HUES6 (cell line): ENCODE data around the gene METTL9.

Experiments used
- H3K27ac ChIP-seq: 2 replicates; pipeline ENCODE4 v1.7.0; 2013; ENCODE audit warnings: low read depth, mild to moderate bottlenecking, low read length, inconsistent platforms
- H3K27me3 ChIP-seq: 2 replicates; pipeline ENCODE4 v1.6.1; 2013; ENCODE audit warnings: low read length; ENCODE audit not compliant: control insufficient read depth, insufficient read depth
- H3K36me3 ChIP-seq: 2 replicates; pipeline ENCODE4 v1.6.1; 2013; ENCODE audit warnings: low read length; ENCODE audit not compliant: control insufficient read depth, insufficient read depth
- H3K4me1 ChIP-seq: 2 replicates; pipeline ENCODE4 v1.6.1; 2013; ENCODE audit warnings: low read length; ENCODE audit not compliant: control insufficient read depth, insufficient read depth
- H3K4me3 ChIP-seq: 2 replicates; pipeline ENCODE4 v1.5.1; 2013; ENCODE audit warnings: low read depth, low read length
- H3K9ac ChIP-seq: one replicate; pipeline ENCODE4 v1.6.1; 2013; ENCODE audit warnings: mild to moderate bottlenecking, low read length
- H3K9me3 ChIP-seq: 2 replicates; pipeline ENCODE4 v1.6.1; 2013; ENCODE audit warnings: low read depth, low read length; ENCODE audit not compliant: control insufficient read depth, insufficient read depth

METTL9 gene

GRCh38 chr16:21698169-21699032, 99.0 kb downstream of the METTL9 start:
- H3K36me3 ChIP-seq, result no peaks in the 10 kb centered on the region
- no peaks in the 10 kb centered on the region for H3K4me1 ChIP-seq
- H3K9ac ChIP-seq, result no peak overlapping the region
- no peaks in the 10 kb centered on the region for H3K9me3 ChIP-seq
- H3K27me3 ChIP-seq, result no peaks in the 10 kb centered on the region
- no peak overlapping the region for H3K27ac ChIP-seq
- no peak overlapping the region for H3K4me3 ChIP-seq

DNA sequence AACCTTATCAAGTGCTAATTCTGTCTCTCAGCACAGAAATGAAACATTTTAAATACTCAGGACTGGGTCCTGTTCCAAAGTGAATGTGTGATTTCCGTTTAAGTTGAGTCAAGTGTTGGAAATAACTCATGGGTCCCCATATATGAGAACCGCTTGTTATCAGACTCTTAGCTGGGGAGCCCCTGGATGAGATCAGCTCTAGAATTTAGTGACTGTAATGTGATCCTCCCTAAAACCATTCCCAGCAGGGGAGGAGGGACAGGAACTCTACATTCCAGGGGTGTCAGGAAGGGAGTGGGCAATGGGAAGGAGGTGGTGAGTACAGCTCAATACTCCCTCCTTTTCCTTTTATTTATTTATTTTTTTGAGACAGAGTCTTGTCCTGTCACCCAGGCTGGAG, 101.9 kb downstream of the METTL9 start:
- H3K9me3 ChIP-seq, result no peaks in the 10 kb centered on the region
- no peak overlapping the region for H3K9ac ChIP-seq
- no peaks in the 10 kb centered on the region for H3K36me3 ChIP-seq
- no peaks in the 10 kb centered on the region for H3K27me3 ChIP-seq
- no peak overlapping the region for H3K27ac ChIP-seq
- H3K4me3 ChIP-seq, result no peak overlapping the region
- H3K4me1 ChIP-seq, result no peaks in the 10 kb centered on the region

- no peaks in the 10 kb centered on the region for H3K27me3 ChIP-seq
- no peaks in the 10 kb centered on the region for H3K9me3 ChIP-seq
- H3K4me1 ChIP-seq, result no peaks in the 10 kb centered on the region
- H3K4me3 ChIP-seq, result no peak overlapping the region
- no peak overlapping the region for H3K27ac ChIP-seq
- H3K36me3 ChIP-seq, result no peaks in the 10 kb centered on the region
- no peak overlapping the region for H3K9ac ChIP-seq
These were observed 102.9 kb downstream of the METTL9 start for GRCh38 chr16:21702276-21702675.

DNA sequence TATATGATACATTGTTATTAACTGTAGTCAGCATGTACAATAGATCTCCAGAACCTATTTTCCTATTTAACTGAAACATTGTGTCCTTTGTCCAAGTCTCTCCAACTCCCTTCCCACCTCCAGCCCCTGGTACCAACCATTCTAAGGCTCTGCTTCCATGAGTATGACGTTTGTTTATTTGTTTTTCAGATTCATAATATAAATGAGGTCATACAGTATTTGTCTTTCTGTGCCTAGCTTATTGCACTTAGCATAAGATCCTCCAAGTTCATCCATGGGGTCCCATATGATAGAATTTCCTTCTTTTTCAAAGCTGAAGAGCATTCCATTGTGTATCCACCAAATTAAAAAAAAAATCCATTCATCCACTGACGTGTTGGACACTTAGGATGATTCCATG, 103.8 kb downstream of the METTL9 start:
- Histone ChIP-seq H3K36me3 (no peaks in the 10 kb centered on the region), H3K9me3 (no peaks in the 10 kb centered on the region), H3K9ac (no peak overlapping the region), H3K27me3 (no peaks in the 10 kb centered on the region), H3K4me1 (no peaks in the 10 kb centered on the region), H3K27ac (no peak overlapping the region), H3K4me3 (no peak overlapping the region)

- H3K9ac ChIP-seq, result no peak overlapping the region
- no peak overlapping the region for H3K27ac ChIP-seq
- no peaks in the 10 kb centered on the region for H3K4me1 ChIP-seq
- no peak overlapping the region for H3K4me3 ChIP-seq
- H3K36me3 ChIP-seq, result no peaks in the 10 kb centered on the region
- no peaks in the 10 kb centered on the region for H3K27me3 ChIP-seq
- no peaks in the 10 kb centered on the region for H3K9me3 ChIP-seq
These were observed 104.3 kb downstream of the METTL9 start for GRCh38 chr16:21703589-21704174.

- H3K36me3 ChIP-seq, result no peaks in the 10 kb centered on the region
- H3K9me3 ChIP-seq, result no peaks in the 10 kb centered on the region
- no peaks in the 10 kb centered on the region for H3K4me1 ChIP-seq
- H3K27ac ChIP-seq, result no peak overlapping the region
- H3K4me3 ChIP-seq, result no peak overlapping the region
- no peaks in the 10 kb centered on the region for H3K27me3 ChIP-seq
- no peak overlapping the region for H3K9ac ChIP-seq
These were observed 104.9 kb downstream of the METTL9 start for GRCh38 chr16:21704266-21704665.

DNA sequence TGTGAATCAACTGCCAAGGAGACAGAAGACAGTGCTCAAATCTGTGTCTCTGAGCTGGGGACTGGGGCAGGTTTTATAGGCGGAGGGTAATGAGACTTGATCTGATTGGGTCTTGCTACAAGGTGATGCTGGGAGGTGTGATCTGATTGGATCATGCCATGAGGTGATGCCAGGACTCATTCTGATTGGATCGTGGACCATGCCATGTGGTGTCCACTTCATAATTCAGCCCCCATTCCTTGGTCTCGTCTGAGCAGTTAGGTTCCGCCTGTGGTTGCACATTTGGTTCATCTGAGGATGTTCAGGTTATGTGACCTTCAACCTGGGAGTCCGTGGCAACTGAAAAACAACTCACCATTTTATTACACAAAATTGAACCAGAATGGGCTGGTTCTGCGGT, 105.4 kb downstream of the METTL9 start:
- H3K27me3 ChIP-seq, result no peaks in the 10 kb centered on the region
- no peak overlapping the region for H3K4me3 ChIP-seq
- no peak overlapping the region for H3K27ac ChIP-seq
- H3K36me3 ChIP-seq, result no peaks in the 10 kb centered on the region
- H3K9me3 ChIP-seq, result no peaks in the 10 kb centered on the region
- H3K4me1 ChIP-seq, result no peaks in the 10 kb centered on the region
- H3K9ac ChIP-seq, result no peak overlapping the region
